DND-41 (cell line): ENCODE measurements around the gene DNAJC17.

Experiments used
- CTCF ChIP-seq: IDR thresholded peaks from 2 replicates; pipeline ENCODE4 v1.5.1; 2012; ENCODE audit warnings: borderline replicate concordance, low read length, moderate library complexity, mild to moderate bottlenecking; ENCODE audit not compliant: poor library complexity, severe bottlenecking; ENCODE audit errors: extremely low read depth
- EZH2 ChIP-seq: IDR thresholded peaks from 3 replicates; pipeline ENCODE4 v1.6.1; 2012; ENCODE audit warnings: borderline replicate concordance, low read depth, mild to moderate bottlenecking, moderate library complexity, low read length, inconsistent platforms; ENCODE audit not compliant: severe bottlenecking

GRCh38 chr15:40772014-40772413 lies 35.3 kb downstream of the DNAJC17 start:
- TF ChIP-seq CTCF (no peak), EZH2 (no peak)
